Gastroesophageal sphincter (tissue), 4 donors: ENCODE measurements around the gene FBXL3. TPM values are rescaled to one million over a fixed set of nuclear protein-coding genes. Genes with fewer than 3 reads are reported as not detected.

ENCODE experiments used
- ATAC-seq: fragments of 150-250 bp; one replicate; pipeline ENCODE4 v1.9.1; 2016; ENCODE audit warnings: mild to moderate bottlenecking, moderate library complexity
- H3K27ac ChIP-seq, 4 donors: fragments of 200-600 bp; sonication (generic) in 3 of 4; 1 replicate in 3 of 4; 2 replicates in 1 of 4; pipeline ENCODE4 v1.5.1; 2016 to 2019
- H3K27me3 ChIP-seq: fragments of 200-600 bp; sonication (generic); one replicate; pipeline ENCODE4 v1.5.1; 2019
- H3K36me3 ChIP-seq, 2 donors: fragments of 200-600 bp; sonication (generic); one replicate each; pipeline ENCODE4 v1.5.1; 2019; ENCODE audit warnings: control low read depth in 1 of 2
- H3K4me1 ChIP-seq, 3 donors: fragments of 200-600 bp; sonication (generic); 1 replicate in 2 of 3; 2 replicates in 1 of 3; pipeline ENCODE4 v1.5.1; 2016 to 2019; ENCODE audit warnings: control low read depth in 2 of 3
- H3K4me3 ChIP-seq, 2 donors: fragments of 200-600 bp; sonication (generic); one replicate each; pipeline ENCODE4 v1.5.1; 2019; ENCODE audit warnings: mild to moderate bottlenecking in 1 of 2, moderate library complexity in 1 of 2
- H3K9me3 ChIP-seq, 3 donors: fragments of 200-600 bp; sonication (generic); one replicate each; pipeline ENCODE4 v1.5.1; 2017 to 2019; ENCODE audit warnings: control low read depth in 2 of 3
- EP300 ChIP-seq: sonication (generic); formaldehyde crosslinking; IDR thresholded peaks from one replicate; pipeline ENCODE4 v1.6.1; 2017; ENCODE audit warnings: antibody characterized with exemption, mild to moderate bottlenecking
- POLR2A ChIP-seq, 2 donors: fragments of 450-650 bp; IDR thresholded peaks; one replicate each; pipeline ENCODE4 v1.6.1; 2017; ENCODE audit warnings: antibody characterized with exemption in 2 of 2, mild to moderate bottlenecking in 2 of 2, moderate library complexity in 1 of 2
- POLR2AphosphoS5 ChIP-seq: sonication (generic); formaldehyde crosslinking; IDR thresholded peaks from one replicate; pipeline ENCODE4 v1.6.1; 2017; ENCODE audit warnings: antibody characterized with exemption
- WGBS, 2 donors: methylation state at CpG; one replicate each; pipeline ENCODE4 v1.1.5; 2018; ENCODE audit warnings: low coverage in 1 of 2; 5-methylcytosine and 5-hydroxymethylcytosine counted together
- total RNA-seq, 4 donors: library from RNA; depleted of rRNA; stranded (reverse); fragments of >200 nt; gene quantifications; one replicate each; pipeline ENCODE4 v1.1.0, GENCODE V29; 2016
- TF ChIP-seq, protein P1 (sequence below), 4 experiments: fragments of 200-600 bp in 2 of 4; fragments of 450-650 bp in 2 of 4; sonication (generic) in 1 of 4; IDR thresholded peaks; one replicate each; pipeline ENCODE4 v1.5.1; 2017 to 2019; ENCODE audit warnings: antibody characterized with exemption in 4 of 4, mild to moderate bottlenecking in 2 of 4, moderate library complexity in 2 of 4

The FBXL3 gene
- total RNA-seq, 4 donors from 2014 or later: 76.5 to 114 (median 87.0) TPM

DNA sequence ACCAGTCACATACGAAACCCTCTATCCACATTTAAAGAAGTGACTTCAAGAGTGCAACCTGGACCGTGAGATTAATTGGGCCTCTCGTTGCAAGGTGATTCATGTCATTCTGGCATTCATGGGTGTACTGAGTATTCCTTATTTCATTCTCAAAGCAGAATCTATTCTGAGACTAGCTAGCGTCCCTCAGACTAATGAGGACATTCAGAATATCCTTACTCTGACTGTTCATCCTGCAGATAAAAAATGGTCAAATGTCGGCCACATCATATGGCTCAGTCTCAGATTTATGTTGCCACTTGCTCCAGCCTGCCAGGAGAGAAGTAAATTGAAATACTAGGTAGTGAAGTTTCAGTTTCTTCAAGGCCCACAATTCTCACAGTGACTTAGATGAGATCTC is 71.3 kb downstream of the FBXL3 start:
- Histone ChIP-seq H3K27me3 (no peaks in the 10 kb centered on the region), H3K4me1 (no peaks in the 10 kb centered on the region), H3K27ac (no peak overlapping the region), H3K9me3 (peaks cover 0 to 14% (median 0%) of the 10 kb centered on the region in 3 donors), H3K4me3 (no peak overlapping the region), H3K36me3 (no peaks in the 10 kb centered on the region)
- WGBS, 2 donors: 78 to 80% methylated on average over 1 to 4 of the region's 5 CpGs
- TF ChIP-seq POLR2A (IDR thresholded peaks at IDR 0.05) (no peak), POLR2AphosphoS5 (no peak), EP300 (no peak)
- TF ChIP-seq, protein P1, sequence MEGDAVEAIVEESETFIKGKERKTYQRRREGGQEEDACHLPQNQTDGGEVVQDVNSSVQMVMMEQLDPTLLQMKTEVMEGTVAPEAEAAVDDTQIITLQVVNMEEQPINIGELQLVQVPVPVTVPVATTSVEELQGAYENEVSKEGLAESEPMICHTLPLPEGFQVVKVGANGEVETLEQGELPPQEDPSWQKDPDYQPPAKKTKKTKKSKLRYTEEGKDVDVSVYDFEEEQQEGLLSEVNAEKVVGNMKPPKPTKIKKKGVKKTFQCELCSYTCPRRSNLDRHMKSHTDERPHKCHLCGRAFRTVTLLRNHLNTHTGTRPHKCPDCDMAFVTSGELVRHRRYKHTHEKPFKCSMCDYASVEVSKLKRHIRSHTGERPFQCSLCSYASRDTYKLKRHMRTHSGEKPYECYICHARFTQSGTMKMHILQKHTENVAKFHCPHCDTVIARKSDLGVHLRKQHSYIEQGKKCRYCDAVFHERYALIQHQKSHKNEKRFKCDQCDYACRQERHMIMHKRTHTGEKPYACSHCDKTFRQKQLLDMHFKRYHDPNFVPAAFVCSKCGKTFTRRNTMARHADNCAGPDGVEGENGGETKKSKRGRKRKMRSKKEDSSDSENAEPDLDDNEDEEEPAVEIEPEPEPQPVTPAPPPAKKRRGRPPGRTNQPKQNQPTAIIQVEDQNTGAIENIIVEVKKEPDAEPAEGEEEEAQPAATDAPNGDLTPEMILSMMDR (IDR thresholded peaks at IDR 0.05): no peak
- no peak for ATAC-seq

Other genes with a start within 250 kb of the FBXL3 start
- gene KCTD12, start 140.8 kb downstream of the FBXL3 start, total RNA-seq: 100 to 1,000 TPM in 3 of 4 donors, 10 to 100 TPM in 1; 88.9 to 192 (median 128) TPM
- not detected for gene ACOD1, start 78.6 kb downstream of the FBXL3 start, total RNA-seq
- 10 to 100 TPM; 20.2 to 39.7 (median 27.0) TPM for gene CLN5, start 35.1 kb downstream of the FBXL3 start, total RNA-seq